ENCODE results near the gene GAS2L1.

Gene GAS2L1

GRCh38 chr22:29301716-29302401 is 4.6 kb upstream of the GAS2L1 start:
- H3K27ac ChIP-seq, result peak overlapping the region; percentile 66
- POLR2A ChIA-PET (ENCODE audit: low non-redundant PET), result no interaction called here
- no peak for DNase-seq (ENCODE audit: low spot score)
- no peak for TF ChIP-seq CTCF (conservative IDR thresholded peaks at IDR 0.05; ENCODE audit: low read depth)
- CTCF ChIA-PET, result no interaction called here

- no peak for DNase-seq (ENCODE audit: low spot score)
- H3K27ac ChIP-seq, result peak overlapping the region; percentile 66
- POLR2A ChIA-PET (ENCODE audit: low non-redundant PET), result no interaction called here
Observed at GRCh38 chr22:29302402-29302680, 4.1 kb upstream of the GAS2L1 start.

GRCh38 chr22:29302681-29303465 is 3.6 kb upstream of the GAS2L1 start:
- H3K27ac ChIP-seq, result peak overlapping the region; percentile 66
- no peak for TF ChIP-seq CTCF (conservative IDR thresholded peaks at IDR 0.05; ENCODE audit: low read depth)
- DNase-seq (ENCODE audit: low spot score), result no peak
- POLR2A ChIA-PET (ENCODE audit: low non-redundant PET), result no interaction called here
- CTCF ChIA-PET, result interaction anchor here (0.6 kb wide), 2 partner anchors 18 to 93 kb away, joined by 3 read pairs; no protein-coding TSS in a partner anchor

More at GRCh38 chr22:29302402-29302680, 4.1 kb upstream of the GAS2L1 start:
- no peak for TF ChIP-seq CTCF (conservative IDR thresholded peaks at IDR 0.05; ENCODE audit: low read depth)
- CTCF ChIA-PET, result no interaction called here

GRCh38 chr22:29305836-29306174 is 645 bp upstream of the GAS2L1 start:
- POLR2A ChIA-PET (ENCODE audit: low non-redundant PET), result no interaction called here
- DNase-seq (ENCODE audit: low spot score), result no peak
- no peak for TF ChIP-seq CTCF (conservative IDR thresholded peaks at IDR 0.05; ENCODE audit: low read depth)
- CTCF ChIA-PET, result interaction anchor here (0.6 kb wide), 1 partner anchor 44 kb away, joined by 3 read pairs; no protein-coding TSS in a partner anchor
- peak overlapping the region; percentile 94 for H3K27ac ChIP-seq

- CTCF ChIA-PET, result no interaction called here
- POLR2A ChIA-PET (ENCODE audit: low non-redundant PET), result no interaction called here
- H3K27ac ChIP-seq, result peak overlapping the region; percentile 94
- no peak for TF ChIP-seq CTCF (conservative IDR thresholded peaks at IDR 0.05; ENCODE audit: low read depth)
- peak; percentile 66 for DNase-seq (ENCODE audit: low spot score)
Observed at GRCh38 chr22:29306835-29307595, 565 bp downstream of the GAS2L1 start.

- ChIA-PET CTCF (no interaction called here), POLR2A (ENCODE audit: low non-redundant PET) (no interaction called here)
- DNase-seq (ENCODE audit: low spot score), result no peak
- H3K27ac ChIP-seq, result peak overlapping the region; percentile 94
- no peak for TF ChIP-seq CTCF (conservative IDR thresholded peaks at IDR 0.05; ENCODE audit: low read depth)
Observed at GRCh38 chr22:29307596-29308147, 1.2 kb downstream of the GAS2L1 start.
